ENCODE results near the gene LRPAP1. TPM values are rescaled to one million over a fixed set of nuclear protein-coding genes. Genes with fewer than 3 reads are reported as not detected.

Gene LRPAP1
- total RNA-seq, 1 experiment from 2014 or later, result 171 TPM

DNA sequence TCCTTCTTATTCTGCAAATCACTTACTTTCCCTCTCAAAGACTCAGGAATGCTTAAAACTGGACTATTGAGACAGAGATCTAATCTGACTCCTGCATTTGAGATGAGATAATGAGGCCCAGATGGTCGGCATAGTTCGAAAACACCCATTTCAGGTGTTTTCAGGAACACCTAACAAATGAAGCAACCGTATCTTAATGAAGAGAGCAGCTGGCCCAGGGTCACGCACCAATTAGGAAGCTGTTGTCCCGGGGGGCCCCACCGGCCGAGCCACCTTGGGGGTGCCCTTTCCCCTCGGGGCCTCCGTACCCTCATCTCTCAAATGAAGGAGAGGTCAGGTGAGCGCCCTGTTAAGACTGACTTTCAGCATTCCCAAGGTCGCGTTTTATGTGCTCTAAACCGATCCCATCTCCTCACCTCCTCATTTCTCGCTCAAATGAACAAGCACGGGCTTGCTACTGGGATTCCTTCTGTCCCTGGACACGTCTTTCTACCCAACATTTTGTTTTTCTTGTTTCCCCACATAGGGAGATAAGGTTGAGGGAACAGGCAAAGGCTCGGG, 824 bp downstream of the LRPAP1 start:
- intact Hi-C loops (cut with micrococcal nuclease; ENCODE audit: unreplicated experiment), result no loop called here
- H3K27ac ChIP-seq (ENCODE audit: low read depth, low read length, poor library complexity, severe bottlenecking), result peak overlapping the region; percentile 85
- POLR2A ChIA-PET (ENCODE audit: low non-redundant PET), result no interaction called here
- H3K4me1 ChIP-seq (ENCODE audit: insufficient read depth, low read length, poor library complexity, severe bottlenecking), result peaks cover 7% of the 10 kb centered on the region
- CTCF ChIA-PET, result no interaction called here
- TSS peak; percentile 61 for BruUV-seq (replicated peaks)
- no peak for DNase-seq (ENCODE audit: low spot score)
- H3K9me3 ChIP-seq (ENCODE audit: low read depth, low read length, poor library complexity, severe bottlenecking), result no peaks in the 10 kb centered on the region
- TF ChIP-seq, protein P1, sequence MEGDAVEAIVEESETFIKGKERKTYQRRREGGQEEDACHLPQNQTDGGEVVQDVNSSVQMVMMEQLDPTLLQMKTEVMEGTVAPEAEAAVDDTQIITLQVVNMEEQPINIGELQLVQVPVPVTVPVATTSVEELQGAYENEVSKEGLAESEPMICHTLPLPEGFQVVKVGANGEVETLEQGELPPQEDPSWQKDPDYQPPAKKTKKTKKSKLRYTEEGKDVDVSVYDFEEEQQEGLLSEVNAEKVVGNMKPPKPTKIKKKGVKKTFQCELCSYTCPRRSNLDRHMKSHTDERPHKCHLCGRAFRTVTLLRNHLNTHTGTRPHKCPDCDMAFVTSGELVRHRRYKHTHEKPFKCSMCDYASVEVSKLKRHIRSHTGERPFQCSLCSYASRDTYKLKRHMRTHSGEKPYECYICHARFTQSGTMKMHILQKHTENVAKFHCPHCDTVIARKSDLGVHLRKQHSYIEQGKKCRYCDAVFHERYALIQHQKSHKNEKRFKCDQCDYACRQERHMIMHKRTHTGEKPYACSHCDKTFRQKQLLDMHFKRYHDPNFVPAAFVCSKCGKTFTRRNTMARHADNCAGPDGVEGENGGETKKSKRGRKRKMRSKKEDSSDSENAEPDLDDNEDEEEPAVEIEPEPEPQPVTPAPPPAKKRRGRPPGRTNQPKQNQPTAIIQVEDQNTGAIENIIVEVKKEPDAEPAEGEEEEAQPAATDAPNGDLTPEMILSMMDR (conservative IDR thresholded peaks at IDR 0.05; ENCODE audit: low read depth, low read length), result no peak
- no peak for TF ChIP-seq EZH2 (IDR thresholded peaks at IDR 0.05; ENCODE audit: borderline replicate concordance, low read depth, low read length, poor library complexity, severe bottlenecking)
- peak overlapping the region; percentile 91 for H3K4me3 ChIP-seq (ENCODE audit: low read depth, low read length, poor library complexity, severe bottlenecking)
- peaks cover 7% of the 10 kb centered on the region for H3K27me3 ChIP-seq (replicated peaks; ENCODE audit: insufficient read depth, low read depth, low read length, poor library complexity)
- peaks cover 10% of the 10 kb centered on the region for H3K36me3 ChIP-seq (ENCODE audit: insufficient read depth, low read length, poor library complexity, severe bottlenecking)

DNA sequence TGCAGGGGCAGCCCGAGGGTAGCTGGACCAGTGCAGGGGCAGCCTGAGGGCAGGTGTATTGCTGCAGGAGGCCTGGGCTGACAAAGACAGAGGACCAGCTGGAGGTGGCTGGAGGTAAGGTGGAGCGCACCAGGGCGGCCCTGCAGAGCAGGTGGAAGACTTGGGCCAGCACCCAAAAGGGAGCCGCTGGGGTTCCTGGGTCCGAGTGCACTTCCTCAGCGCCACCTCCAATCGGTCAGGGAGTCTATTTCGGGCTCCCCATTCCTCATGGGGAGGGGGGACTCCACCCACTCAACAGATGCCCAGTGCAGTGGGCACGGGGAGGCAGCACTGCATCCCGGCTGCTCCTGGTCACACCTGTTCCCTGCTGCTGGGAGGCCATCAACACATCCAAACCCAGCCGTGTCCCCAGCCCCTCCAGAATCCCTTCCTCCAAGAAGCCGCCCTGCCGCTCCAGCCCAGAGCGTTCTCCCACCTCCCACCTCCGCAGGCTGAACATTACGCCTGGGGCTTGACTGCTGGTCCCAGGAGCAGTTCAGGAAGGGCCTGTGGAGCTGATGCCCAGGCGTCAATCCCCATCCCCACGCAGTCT, 1.5 kb downstream of the LRPAP1 start:
- Histone ChIP-seq H3K27me3 (replicated peaks; ENCODE audit: insufficient read depth, low read depth, low read length, poor library complexity) (peaks cover 7% of the 10 kb centered on the region), H3K27ac (ENCODE audit: low read depth, low read length, poor library complexity, severe bottlenecking) (no peak overlapping the region), H3K4me1 (ENCODE audit: insufficient read depth, low read length, poor library complexity, severe bottlenecking) (peaks cover 7% of the 10 kb centered on the region), H3K9me3 (ENCODE audit: low read depth, low read length, poor library complexity, severe bottlenecking) (no peaks in the 10 kb centered on the region), H3K4me3 (ENCODE audit: low read depth, low read length, poor library complexity, severe bottlenecking) (peak overlapping the region; percentile 91), H3K36me3 (ENCODE audit: insufficient read depth, low read length, poor library complexity, severe bottlenecking) (peaks cover 10% of the 10 kb centered on the region)
- DNase-seq (ENCODE audit: low spot score), result no peak
- CTCF ChIA-PET, result no interaction called here
- POLR2A ChIA-PET (ENCODE audit: low non-redundant PET), result no interaction called here
- no peak for TF ChIP-seq EZH2 (IDR thresholded peaks at IDR 0.05; ENCODE audit: borderline replicate concordance, low read depth, low read length, poor library complexity, severe bottlenecking)
- TF ChIP-seq, protein P1 (conservative IDR thresholded peaks at IDR 0.05; ENCODE audit: low read depth, low read length), result no peak
- intact Hi-C loops (cut with micrococcal nuclease; ENCODE audit: unreplicated experiment), result no loop called here
- BruUV-seq (replicated peaks), result no TSS peak

DNA sequence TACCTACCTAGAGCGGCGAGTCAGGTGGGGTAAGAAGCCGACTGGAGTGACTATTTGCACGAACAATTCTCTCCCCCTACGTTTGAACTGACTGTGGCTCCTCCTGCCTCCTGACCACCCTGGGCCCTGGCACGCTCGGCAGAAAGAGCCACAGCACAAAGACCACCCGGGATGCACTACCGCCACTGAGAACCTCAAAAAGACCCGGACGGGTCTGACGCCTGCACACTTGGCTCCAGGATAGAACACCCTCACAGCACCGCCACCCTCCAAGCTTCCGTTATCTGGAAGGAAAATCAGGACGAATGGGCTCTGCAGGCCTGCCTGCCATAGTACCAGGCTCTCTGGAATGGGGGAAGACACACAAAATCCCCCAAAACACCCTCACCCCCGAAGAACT, 2.2 kb downstream of the LRPAP1 start:
- Histone ChIP-seq H3K9me3 (ENCODE audit: low read depth, low read length, poor library complexity, severe bottlenecking) (no peaks in the 10 kb centered on the region), H3K4me3 (ENCODE audit: low read depth, low read length, poor library complexity, severe bottlenecking) (no peak overlapping the region), H3K4me1 (ENCODE audit: insufficient read depth, low read length, poor library complexity, severe bottlenecking) (peaks cover 7% of the 10 kb centered on the region), H3K27ac (ENCODE audit: low read depth, low read length, poor library complexity, severe bottlenecking) (no peak overlapping the region), H3K36me3 (ENCODE audit: insufficient read depth, low read length, poor library complexity, severe bottlenecking) (peaks cover 10% of the 10 kb centered on the region), H3K27me3 (replicated peaks; ENCODE audit: insufficient read depth, low read depth, low read length, poor library complexity) (peaks cover 7% of the 10 kb centered on the region)
- POLR2A ChIA-PET (ENCODE audit: low non-redundant PET), result no interaction called here
- CTCF ChIA-PET, result no interaction called here
- TF ChIP-seq EZH2 (IDR thresholded peaks at IDR 0.05; ENCODE audit: borderline replicate concordance, low read depth, low read length, poor library complexity, severe bottlenecking), result no peak
- TF ChIP-seq, protein P1 (conservative IDR thresholded peaks at IDR 0.05; ENCODE audit: low read depth, low read length), result no peak
- intact Hi-C loops (cut with micrococcal nuclease; ENCODE audit: unreplicated experiment), result no loop called here
- no peak for DNase-seq (ENCODE audit: low spot score)
- BruUV-seq (replicated peaks), result no TSS peak
